Endometrial microvascular endothelial cells (primary cell): ENCODE measurements around the gene WDFY2. TPM values are rescaled to one million over a fixed set of nuclear protein-coding genes. Genes with fewer than 3 reads are reported as not detected.

ENCODE experiments used
- in situ Hi-C: cut with HindIII; loops from 2 replicates; pipeline ENCODE4 v1.10.0; 2017; ENCODE audit warnings: low sequenced_read_pairs, low pct_unique_long_range_greater_than_20kb; ENCODE audit errors: inconsistent ontology term
- total RNA-seq: library from RNA; depleted of rRNA; stranded (reverse); fragments of >200 nt; gene quantifications from one replicate; pipeline ENCODE4 v1.2.3, GENCODE V29; 2015; ENCODE audit errors: inconsistent ontology term

The WDFY2 gene
- total RNA-seq, 1 donor from 2014 or later: 1.6 TPM

DNA sequence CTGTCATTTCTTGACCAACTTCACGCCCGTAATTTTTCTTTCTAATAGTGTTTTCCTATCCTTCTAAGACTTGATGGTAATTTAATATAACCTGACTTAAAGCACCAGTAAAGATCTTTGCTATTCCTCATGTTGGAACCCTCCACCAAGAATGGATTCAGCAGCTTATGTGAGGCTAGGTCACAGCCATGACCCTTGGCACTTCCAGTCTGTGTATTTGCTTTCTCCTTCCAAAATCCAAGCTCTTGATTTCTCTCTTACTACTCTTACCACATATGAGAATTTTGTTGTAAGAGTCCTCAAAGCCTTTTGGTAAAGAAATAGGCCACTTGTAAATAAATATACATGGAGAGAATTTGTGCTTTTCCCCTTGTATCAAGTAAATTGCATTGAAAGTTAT, 158.3 kb downstream of the WDFY2 start:
- in situ Hi-C loops: no loop called here

DNA sequence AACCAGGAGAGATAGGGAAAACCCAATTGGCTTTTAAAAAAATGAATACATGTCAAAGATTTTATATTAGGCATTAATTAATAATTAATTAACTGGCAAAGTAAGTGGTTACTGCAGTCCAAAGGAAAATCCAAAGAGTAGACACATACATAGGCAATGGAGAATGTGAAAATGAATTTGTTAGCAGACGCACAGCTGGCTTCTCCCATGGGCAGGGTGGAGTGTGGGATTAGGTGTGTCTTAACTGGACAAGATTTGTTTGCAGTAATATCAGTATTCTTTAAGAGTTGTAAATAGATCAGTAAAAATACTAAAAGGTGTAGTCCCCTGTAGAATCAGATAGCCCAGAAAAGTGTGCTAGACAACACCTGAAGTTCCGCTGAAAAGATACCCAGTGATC, 161.0 kb downstream of the WDFY2 start:
- in situ Hi-C loops: no loop called here

DNA sequence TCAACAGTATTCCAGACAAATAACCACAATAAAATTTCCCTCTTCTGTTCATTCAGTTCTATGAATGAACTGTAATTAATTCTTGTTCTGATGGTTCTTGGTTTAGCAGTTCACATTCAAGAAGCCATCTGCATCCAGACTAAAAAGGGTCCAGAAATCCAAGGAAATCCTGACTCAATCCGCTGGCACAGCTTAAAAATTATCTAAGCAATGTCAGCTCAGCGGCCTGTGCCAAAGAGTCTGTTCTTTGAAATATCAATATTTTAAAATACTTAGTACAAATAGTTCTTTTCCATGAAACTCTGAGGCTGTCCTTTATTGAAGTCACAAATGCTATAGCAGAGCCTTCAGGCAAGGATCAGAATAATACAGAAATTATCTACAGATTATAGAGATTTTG, 162.5 kb downstream of the WDFY2 start:
- in situ Hi-C loops: no loop called here

DNA sequence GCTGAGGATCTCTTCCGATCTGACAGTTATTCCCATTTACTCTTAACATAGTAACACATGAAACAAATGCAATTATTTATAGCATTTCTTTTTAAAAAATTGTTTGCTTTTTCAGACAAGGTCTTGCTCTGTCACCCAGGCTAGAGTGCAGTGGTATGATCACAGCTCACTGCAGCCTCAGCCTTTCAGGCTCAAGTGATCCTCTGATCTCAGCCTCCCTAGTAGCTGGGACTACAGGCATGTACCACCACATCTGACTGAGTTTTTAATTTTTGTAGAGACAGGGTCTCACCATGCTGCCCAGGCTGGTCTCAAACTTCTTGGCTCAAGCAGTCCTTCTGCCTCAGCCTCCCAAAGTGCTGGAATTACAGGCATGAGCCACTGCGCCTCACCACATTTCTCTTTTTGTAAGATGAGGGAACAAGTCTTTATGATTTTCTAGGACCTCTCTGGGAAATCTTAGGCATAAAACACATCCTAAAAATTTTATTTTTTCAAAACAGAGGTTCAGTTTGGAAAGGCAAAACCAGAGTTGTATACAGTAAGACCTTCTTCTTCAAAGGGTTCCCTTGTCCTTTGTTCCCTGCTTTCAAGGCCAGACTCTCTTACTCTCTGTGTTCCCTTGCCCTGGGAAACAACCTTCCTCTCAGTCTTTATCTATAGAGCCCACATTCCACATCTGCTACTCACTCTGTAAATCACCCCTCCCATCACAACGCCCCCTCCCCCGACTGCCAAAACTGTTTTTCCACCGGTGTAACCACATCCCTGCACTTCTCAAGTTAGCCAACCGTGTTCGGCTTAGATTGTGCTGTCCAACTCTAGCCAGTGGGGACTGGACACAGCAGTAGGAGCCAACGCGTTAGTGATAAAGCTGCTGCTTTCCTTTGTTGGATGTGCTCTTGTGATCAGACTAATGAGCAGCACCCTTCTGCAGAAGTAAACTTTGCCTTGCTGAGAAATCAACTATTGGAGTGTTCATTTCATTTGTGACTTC, 163.5 kb downstream of the WDFY2 start:
- in situ Hi-C loops: no loop called here

DNA sequence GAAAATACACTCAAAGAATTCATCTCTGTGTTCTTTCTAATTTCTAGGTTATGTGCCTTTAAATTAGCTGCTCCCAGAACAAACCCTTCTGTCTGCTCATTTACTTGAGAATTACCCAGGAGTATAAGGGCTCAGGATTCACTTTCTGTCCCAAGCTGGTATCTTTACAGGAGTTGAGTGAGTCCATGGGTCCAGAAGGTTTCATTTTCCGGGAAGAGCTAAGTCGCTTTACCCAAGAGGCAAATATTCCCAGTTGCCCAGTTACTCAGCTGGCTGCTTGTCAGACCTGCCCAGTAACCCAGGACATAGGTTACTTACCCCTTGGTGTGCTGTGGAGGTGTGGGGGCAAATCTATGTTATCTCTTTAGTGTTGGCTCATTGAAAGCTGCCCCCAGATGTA, 172.4 kb downstream of the WDFY2 start:
- in situ Hi-C loops: no loop called here

DNA sequence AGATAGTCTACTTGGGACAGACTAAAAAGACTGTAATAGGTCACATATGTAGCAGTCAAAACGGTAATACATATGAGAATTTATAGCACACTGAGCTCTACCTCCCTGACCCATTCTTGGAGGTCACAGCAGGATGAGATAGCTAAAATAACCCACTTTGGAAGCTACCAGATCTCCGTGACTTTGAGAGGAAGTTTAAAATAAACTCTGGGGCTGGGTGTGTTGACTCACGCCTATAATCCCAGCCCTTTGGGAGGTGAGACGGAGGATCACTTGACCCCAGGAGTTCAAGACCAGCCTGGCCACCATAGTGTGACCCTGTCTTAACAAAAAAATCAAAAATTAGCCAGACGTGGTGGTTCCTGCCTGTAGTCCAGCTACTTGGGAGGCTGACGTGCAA, 174.4 kb downstream of the WDFY2 start:
- in situ Hi-C loops: no loop called here

DNA sequence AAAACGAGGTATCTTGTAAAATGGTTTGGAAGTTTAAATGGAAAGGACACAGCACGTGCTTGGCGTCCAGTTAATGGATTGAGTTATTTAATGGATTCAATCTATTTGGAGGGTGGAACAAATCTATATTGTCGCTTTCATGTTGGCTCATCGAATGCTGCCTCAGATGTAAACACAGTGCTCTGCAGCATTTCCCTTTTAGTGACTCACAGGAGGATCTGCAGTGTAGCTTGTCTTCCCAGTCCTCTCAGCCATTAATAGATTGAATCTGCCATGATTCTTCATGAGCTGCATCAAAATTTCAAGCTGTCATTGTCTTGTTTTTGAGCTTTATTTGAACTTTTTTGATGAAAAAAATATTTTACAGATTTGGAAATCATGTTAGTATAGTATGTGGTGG, 175.0 kb downstream of the WDFY2 start:
- in situ Hi-C loops: no loop called here

DNA sequence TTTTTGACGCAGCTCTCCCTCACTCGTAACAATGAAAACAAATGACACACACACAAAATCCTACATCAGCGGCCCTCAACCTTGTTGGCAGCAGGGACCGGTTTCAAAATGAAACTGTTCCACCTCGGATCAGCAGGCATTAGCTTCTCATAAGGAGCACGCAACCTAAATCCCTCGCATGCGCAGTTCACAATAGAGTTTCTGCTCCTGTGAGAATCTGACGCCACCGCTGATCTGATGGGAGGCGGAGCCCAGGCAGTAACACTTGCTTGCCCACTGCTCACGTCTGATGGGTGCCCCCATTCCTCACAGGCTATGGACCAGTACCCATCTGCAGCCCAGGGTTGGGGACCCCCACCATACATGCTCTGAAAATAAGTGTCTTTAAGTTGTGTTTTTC, 176.3 kb downstream of the WDFY2 start:
- in situ Hi-C loops: no loop called here

DNA sequence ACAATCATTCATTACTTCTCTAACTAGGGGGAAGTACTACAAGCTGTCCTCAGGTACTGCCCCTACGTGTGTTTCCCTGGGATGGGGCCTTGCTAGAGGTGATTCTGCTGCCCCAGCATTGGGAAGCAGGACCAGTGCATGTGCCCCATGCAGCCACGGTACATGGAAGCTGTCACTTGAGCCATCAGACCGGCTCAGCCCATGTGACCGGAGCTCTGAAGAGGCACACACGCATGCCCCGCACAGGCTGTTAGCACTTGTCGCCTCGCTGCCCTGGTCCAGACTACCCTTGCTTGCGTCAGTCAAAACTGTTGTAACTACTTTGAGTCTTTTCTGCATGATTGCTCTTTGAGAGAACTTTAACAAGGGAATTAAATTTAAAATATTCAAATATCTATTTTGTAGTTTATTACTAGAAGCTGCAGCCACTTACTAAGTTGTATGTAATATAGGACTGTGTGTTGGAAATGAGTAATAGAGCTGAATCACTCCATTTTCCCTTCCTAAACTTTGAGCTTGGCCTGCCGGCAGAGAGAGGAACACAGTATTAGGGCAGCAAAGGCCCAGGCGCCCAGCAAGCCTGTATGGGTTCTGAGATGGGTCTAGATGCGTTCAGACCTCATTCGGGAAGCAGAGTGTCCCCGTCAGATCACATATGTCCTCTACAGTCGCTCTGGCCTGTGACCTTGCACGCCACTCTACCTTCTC, 177.5 kb downstream of the WDFY2 start:
- in situ Hi-C loops: no loop called here

DNA sequence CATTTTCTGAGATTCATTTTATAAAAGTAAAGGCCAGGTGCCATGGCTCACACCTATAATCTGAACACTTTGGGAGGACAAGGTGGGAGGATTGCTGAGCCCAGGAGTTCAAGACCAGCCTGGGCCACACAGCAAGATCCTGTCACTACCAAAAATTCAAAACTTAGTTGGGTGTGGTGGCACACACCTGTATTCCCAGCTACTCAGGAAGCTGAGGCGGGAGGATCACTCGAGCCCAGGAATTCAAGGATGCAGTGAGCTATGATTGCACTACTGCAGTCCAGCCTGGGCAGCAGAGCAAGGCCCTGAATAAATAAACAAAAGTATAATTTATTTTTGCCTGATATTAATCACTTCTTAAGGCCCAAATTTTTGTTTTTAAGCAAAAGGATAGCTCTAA, 179.2 kb downstream of the WDFY2 start:
- in situ Hi-C loops: no loop called here

DNA sequence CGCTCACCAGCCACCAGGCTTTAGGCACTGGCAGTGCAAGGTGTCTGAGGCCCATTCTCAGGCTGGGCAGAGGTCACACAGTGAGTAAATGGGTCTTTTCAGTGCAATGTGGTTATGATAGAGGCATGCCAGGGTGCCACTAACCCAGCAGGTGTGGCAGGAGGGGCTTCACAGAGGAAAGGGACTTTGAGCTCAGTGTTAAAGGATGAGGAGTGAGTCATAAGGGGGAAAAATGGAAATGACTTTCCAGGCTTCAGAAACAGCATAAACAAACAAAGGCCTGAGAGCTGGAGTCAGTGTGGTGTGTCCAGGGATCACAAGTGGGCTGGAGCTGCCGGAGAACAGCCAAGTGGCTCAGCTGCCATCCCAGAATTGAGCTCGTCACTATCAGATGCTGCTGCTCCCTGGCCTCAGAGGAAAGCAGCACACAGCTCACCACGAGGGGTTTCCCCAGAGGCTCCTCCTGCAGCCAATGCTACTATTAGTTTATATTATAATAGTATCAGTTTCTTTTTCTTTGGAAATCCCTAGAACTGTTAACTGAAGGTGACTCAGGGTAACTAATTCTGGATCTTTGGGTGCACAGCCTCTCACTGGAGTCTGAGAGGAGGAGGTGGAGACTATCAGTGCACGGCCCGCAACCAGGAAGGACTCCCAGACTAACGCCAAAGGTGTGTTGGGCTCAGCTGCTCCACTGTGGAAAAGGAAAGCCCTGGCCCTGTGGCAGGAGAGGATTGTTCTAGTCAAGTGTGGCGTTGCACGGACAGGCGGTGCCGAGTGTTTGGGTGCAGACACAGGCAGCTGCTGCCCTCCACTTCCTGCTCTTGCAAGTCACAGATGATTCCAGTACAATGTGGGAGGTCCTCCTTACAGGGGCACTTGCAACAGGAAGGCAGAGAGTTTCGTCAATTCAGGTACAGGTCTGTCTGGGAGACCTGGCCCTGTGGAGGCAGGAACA, 180.2 kb downstream of the WDFY2 start:
- in situ Hi-C loops: no loop called here

DNA sequence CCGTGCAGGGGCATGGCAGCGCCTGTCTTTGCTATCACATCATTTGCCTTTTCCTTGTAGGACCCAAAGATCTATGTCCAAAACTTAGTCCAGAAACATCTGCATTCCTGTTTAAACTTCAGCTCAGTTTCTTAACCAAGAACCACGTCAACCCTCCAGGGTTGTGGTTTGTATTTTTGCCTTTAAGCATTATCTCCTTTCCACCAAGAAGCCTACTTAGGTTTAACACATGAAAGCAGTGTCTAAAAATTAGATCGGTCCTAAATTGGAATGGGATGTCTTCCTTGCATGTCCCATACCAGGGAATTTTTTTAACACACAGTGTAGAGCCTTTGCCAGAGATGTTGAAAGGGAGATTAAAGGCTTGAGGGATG, 180.9 kb downstream of the WDFY2 start:
- in situ Hi-C loops: no loop called here

DNA sequence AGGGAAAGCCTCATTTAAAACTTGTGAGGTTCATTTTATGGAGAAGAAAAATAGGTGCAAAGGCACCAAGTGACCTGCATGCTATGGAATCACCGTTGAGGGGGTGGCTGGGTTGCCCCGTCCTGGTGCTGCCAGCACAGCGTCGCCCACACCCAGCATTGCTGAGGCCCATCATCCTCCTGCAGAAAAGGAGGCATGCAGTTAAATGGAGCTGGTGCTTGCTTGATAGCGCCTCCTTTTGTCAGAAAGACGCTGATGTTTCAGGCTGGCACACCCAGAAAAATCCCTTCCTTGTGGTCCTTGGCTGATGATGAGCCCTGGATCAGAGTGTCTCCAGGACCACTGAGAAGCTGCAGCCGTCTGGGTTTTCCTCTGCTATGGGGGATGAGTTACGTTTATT, 182.8 kb downstream of the WDFY2 start:
- in situ Hi-C loops: no loop called here

DNA sequence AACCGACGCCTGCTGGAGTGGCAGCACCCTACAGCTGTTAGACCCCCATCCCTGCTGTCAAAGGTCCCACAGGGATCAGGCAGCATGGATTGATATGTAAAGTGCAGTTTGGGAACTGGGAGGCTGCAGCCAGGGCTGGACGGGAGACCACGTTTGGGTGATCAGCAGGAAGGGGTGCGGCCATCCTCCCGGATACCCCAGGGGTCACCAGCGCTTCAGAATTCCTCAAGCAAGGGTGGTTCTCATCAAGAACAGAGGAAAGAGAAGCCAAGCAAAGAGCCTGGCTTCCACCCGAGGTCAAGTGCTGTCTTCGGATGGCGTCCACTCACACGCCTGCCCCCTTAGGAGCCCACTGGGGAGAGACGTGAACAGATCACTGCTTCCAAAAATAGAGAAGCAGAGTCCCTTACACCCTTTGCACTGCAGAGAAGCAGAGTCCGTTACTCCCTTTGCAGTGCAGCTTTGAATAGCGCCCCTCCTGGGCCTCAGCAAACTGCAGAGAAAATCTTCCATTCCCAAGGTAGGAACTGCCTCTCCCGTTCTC, 184.2 kb downstream of the WDFY2 start:
- in situ Hi-C loops: no loop called here

DNA sequence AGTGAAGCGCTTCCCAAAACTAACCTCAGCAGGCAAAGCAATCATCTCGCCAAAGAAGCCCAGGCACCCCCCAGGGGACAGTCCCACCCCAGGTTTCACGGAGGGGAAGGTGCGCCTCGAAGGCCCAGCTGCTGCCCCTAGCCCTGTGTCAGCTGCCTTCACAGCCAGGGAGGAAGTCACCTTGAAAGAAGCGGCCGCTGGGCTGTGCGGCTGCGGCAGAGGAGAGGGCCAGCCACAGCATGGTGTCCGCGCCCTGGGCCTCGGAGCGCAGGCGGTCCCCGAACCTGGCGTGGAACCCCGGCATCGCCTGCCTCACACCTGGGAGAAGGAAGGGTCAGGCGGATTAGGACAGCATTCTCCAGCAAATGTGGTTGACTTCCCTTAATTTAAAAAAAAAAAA, 184.7 kb downstream of the WDFY2 start:
- in situ Hi-C loops: no loop called here

DNA sequence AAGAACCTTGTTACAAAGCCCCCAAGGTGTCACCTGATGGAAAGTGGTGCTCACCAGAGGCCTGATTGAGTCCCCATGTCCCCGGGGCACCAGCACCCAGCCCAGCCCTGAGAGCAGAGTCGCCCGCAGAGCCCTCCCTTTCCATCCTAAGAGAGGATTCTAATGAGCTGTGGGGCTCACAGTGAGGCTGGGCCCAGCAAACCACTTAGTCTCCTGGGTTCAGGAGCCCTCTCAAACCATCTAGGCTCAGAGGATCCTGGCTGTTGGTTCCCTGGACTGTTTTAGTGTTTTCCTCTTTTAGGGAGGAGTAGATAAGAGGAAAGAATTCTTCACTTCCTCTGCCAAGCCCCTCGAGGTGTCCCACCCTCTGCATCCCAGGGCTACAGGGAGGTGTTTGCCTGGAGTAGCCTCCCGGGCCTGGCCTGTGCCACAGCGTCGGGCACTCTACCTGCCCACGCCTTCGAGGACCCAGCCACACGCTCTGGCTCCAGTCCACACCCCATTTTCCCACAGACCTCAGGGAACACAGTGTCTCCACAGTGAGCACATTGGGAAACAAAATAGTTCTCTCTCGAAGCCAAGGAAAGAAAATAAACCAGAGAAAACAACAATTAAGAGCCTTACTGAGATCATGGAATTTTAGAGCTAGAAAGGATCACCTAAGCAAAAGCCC, 185.3 kb downstream of the WDFY2 start:
- in situ Hi-C loops: no loop called here

DNA sequence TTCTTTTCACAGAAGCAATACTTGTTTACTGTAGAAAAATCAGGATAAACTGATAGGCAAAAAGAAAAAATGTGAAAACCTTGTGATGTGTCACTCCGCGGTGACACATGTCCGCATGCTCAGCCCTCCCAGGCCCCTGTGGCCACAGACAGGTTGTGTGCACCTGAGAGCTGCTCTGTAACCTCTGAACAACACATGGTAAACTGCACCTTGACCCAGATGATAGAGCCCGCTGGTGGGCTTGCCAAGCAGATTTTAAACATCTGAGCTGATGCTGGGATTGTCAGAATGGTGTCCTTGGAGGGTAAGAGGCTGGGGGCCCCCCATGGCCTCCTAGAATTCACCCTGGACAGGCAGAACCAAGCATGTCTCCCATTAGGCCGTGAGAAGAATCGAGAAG, 185.9 kb downstream of the WDFY2 start:
- in situ Hi-C loops: no loop called here

DNA sequence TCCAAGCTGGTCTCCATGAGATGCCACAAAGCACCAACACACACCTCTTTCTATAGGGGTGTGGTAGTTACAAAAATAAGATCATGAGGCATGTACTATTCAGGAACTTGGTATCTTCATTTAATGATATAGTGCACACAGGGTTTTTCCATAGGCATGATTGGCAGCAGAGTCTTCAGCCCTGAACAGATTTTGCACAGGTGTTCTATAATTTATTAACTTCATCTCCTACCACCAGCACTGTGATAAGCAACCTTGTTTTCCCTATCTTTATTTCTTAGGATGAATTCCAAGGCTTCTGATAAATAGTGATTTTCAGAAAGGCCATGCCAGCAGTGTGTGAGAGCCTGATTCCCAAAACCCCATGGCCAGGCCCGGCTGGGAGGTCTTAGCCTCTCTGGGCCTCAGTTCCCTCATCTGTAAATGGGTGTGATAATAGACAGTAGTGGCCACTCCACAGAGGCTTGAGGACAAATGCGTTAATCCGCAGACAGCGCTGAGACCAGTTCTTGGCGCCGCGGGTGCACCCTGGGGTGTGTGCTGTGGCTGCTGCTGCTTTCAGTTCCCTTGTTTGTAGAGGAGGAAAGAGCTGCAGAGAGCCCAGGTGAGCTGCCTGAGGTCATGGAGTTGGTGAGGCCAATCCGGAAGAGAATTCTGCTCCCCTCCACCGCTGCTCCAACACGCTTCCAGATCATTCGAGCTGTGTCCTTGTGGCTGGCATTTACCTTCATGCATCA, 186.6 kb downstream of the WDFY2 start:
- in situ Hi-C loops: no loop called here
